AG04450 (cell line): Measurements from ENCODE around the gene VAV3. TPM values are rescaled to one million over a fixed set of nuclear protein-coding genes. Genes with fewer than 3 reads are reported as not detected.
"Not testable (repeated sequence)": the region's sequence is repeated elsewhere in the genome, so short reads cannot be mapped to it uniquely, and the experiment has no call there.

ENCODE experiments used
- CTCF ChIA-PET: fragments of 300-600, 350-600 bp; formaldehyde crosslinking; extraction: SDS; loops from one replicate; lab custom pipeline; 2022; ENCODE audit warnings: antibody characterized with exemption, inconsistent platforms; lab: Charles Lee
- POLR2A ChIA-PET: fragments of 350-600 bp; formaldehyde crosslinking; extraction: SDS; loops from one replicate; lab custom pipeline; 2021; ENCODE audit warnings: antibody characterized with exemption, inconsistent platforms; lab: Yijun Ruan, JAX
- DNase-seq: peaks from one replicate; pipeline ENCODE4 v3.0.0-alpha.2; 2011; ENCODE audit warnings: low read depth, low spot score
- H3K27ac ChIP-seq: one replicate; pipeline ENCODE4 v1.5.1; 2012; ENCODE audit warnings: low read depth, low read length, control low read depth
- H3K27me3 ChIP-seq: one replicate; pipeline ENCODE4 v1.6.0; 2012; ENCODE audit warnings: low read length; ENCODE audit not compliant: control insufficient read depth, insufficient read depth
- H3K4me3 ChIP-seq: 2 replicates; pipeline ENCODE4 v1.5.1; 2011; ENCODE audit warnings: mild to moderate bottlenecking, low read depth, low read length, control low read depth
- H3K9me3 ChIP-seq: 2 replicates; pipeline ENCODE4 v1.5.1; 2012; ENCODE audit warnings: low read length; ENCODE audit not compliant: control insufficient read depth, insufficient read depth
- CTCF ChIP-seq: IDR thresholded peaks from 2 replicates; pipeline ENCODE4 v1.5.1; 2011; ENCODE audit warnings: low read depth, low read length, control low read depth, inconsistent platforms
- polyA plus RNA-seq: library from polyadenylated mRNA; depleted of rRNA; stranded (reverse); fragments of >200 nt; gene quantifications from 2 replicates; pipeline ENCODE4 v1.2.3, GENCODE V29; 2011

Gene VAV3
- polyA plus RNA-seq, 1 experiment = 0.02 TPM

GRCh38 chr1:107863342-107863741 lies 101.6 kb downstream of the VAV3 start:
- Histone ChIP-seq H3K9me3 (no peaks in the 10 kb centered on the region), H3K27me3 (no peaks in the 10 kb centered on the region), H3K27ac (no peak overlapping the region), H3K4me3 (no peak overlapping the region)
- TF ChIP-seq CTCF = no peak
- ChIA-PET CTCF (no interaction called here), POLR2A (no interaction called here)
- no peak for DNase-seq

- ChIA-PET POLR2A (no interaction called here), CTCF (no interaction called here)
- DNase-seq = no peak
- Histone ChIP-seq H3K27me3 (no peaks in the 10 kb centered on the region), H3K4me3 (no peak overlapping the region), H3K9me3 (no peaks in the 10 kb centered on the region), H3K27ac (no peak overlapping the region)
- no peak for TF ChIP-seq CTCF
Observed at GRCh38 chr1:107862064-107862463, 102.9 kb downstream of the VAV3 start.

- no peaks in the 10 kb centered on the region for H3K27me3 ChIP-seq
- no peaks in the 10 kb centered on the region for H3K9me3 ChIP-seq
- TF ChIP-seq CTCF = no peak
- no peak for DNase-seq
- POLR2A ChIA-PET = no interaction called here
- H3K27ac ChIP-seq = no peak overlapping the region
- no peak overlapping the region for H3K4me3 ChIP-seq
- CTCF ChIA-PET = no interaction called here
Observed at GRCh38 chr1:107858323-107858722, 106.7 kb downstream of the VAV3 start.

- no peaks in the 10 kb centered on the region for H3K27me3 ChIP-seq
- POLR2A ChIA-PET = no interaction called here
- H3K27ac ChIP-seq = no peak overlapping the region
- CTCF ChIA-PET = no interaction called here
- H3K4me3 ChIP-seq = no peak overlapping the region
- no peak for DNase-seq
- TF ChIP-seq CTCF = no peak
- H3K9me3 ChIP-seq = no peaks in the 10 kb centered on the region
Observed at GRCh38 chr1:107851418-107851817, 113.6 kb downstream of the VAV3 start.

GRCh38 chr1:107844541-107845194 lies 120.3 kb downstream of the VAV3 start:
- H3K4me3 ChIP-seq, POLR2A ChIA-PET, H3K27ac ChIP-seq, H3K27me3 ChIP-seq, DNase-seq, H3K9me3 ChIP-seq: not testable (repeated sequence)
- CTCF ChIA-PET = interaction anchor here (0.6 kb wide), 1 partner anchor 8 kb away, joined by 4 read pairs; no protein-coding TSS in a partner anchor
